ENCODE measurements around the gene VPS51. TPM values are rescaled to one million over a fixed set of nuclear protein-coding genes. Genes with fewer than 3 reads are reported as not detected.

The VPS51 gene
- total RNA-seq, 1 experiment from 2014 or later: 123 TPM

DNA sequence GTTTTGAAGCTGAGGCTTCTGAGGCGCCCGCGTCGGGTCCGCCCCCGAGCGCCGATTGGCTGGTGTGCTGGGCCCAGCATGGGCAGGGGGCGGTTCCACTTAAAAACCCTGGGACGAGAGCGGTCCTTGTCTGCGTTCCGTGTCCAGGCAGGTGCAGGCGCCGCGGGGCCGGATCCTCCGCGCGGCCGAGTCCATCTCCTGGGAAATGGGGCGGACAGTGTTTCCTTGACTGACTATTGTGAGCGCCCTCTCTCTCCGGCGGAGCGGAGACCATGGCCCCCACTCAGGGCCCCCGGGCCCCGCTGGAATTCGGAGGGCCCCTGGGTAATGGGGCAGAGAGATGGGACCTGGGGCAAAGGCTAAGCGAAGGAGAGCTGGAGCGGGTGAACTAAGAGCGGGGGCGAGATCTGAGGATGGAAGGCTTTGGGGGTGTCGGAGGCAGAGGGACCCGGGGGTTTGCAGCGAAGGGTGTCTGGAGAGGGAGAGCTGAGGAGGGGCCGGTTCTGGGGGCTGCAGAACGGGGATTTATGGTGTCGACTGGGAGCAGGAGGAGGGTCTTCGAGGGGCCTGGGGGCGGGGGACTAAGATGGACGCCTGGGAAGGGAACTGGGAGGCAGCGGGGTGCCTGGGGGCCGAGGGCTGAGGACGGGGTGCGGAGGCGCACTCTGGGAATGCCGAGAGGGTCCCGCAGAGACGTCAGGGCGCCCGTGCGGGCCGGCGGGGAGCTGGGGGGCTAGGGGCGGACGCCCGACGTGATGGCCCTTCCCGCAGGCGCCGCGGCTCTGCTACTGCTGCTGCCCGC is 15.9 kb downstream of the VPS51 start, which contains the start of gene TM7SF2 (continued):
- TF ChIP-seq ZNF281 (CRISPR knock-in tag; IDR thresholded peaks at IDR 0.05): peak; percentile 32; the same call in 1 of the 2 replicates
- TF ChIP-seq CREB1 (CRISPR knock-in tag; IDR thresholded peaks at IDR 0.05): no peak

GRCh38 chr11:65112546-65113360 is 16.7 kb downstream of the VPS51 start:
- Mint-ChIP-seq H3K36me3 (no peaks in the 10 kb centered on the region; the same call in 1 of the 2 replicates), H3K4me1 (peaks cover 17% of the 10 kb centered on the region), H3K9me3 (no peaks in the 10 kb centered on the region), H3K27ac (peak overlapping the region; percentile 52; the same call in 1 of the 2 replicates), H3K4me3 (peak overlapping the region; percentile 91), H3K27me3 (ENCODE audit: low read depth) (no peaks in the 10 kb centered on the region)
- DNase-seq (ENCODE audit: low spot score) (peak; percentile 69), ATAC-seq (peak; percentile 20)
- ChIA-PET POLR2A (interaction anchor here (0.6 to 2.2 kb wide), 6 partner anchors 9 to 1720 kb away, joined by 3 to 19 read pairs (median 7); partner anchors contain the start of genes CAPN1, FAU, MRPL49 and VPS51), CTCF (interaction anchor here (0.6 to 4.8 kb wide), 25 partner anchors 8 to 309 kb away, joined by 3 to 104 read pairs (median 5); partner anchors contain the start of genes ARL2, BATF2, CAPN1 and FAU)
- TF ChIP-seq STAT6 (CRISPR knock-in tag; conservative IDR thresholded peaks at IDR 0.05; ENCODE audit: low read depth) (no peak), NR3C1 (CRISPR knock-in tag; conservative IDR thresholded peaks at IDR 0.05; ENCODE audit: low read depth) (no peak), E2F4 (CRISPR knock-in tag; IDR thresholded peaks at IDR 0.05; ENCODE audit: borderline replicate concordance, low read depth) (no peak), ERG (CRISPR knock-in tag; IDR thresholded peaks at IDR 0.05) (peak; percentile 30; the same call in 1 of the 2 replicates), NFYB (CRISPR knock-in tag; conservative IDR thresholded peaks at IDR 0.05; ENCODE audit: low read depth) (no peak; the same call in 1 of the 2 replicates), IRF1 (CRISPR knock-in tag; IDR thresholded peaks at IDR 0.05) (no peak), ARID4B (CRISPR knock-in tag; IDR thresholded peaks at IDR 0.05; ENCODE audit: borderline replicate concordance) (no peak), RORB (CRISPR knock-in tag; IDR thresholded peaks at IDR 0.05) (no peak), MAX (CRISPR knock-in tag; IDR thresholded peaks at IDR 0.05) (no peak; the same call in 1 of the 2 replicates), FOXK1 (CRISPR knock-in tag; IDR thresholded peaks at IDR 0.05) (0 out of 2 replicates have a peak, but pooled peaks have one; percentile 27), TCF7 (CRISPR knock-in tag; IDR thresholded peaks at IDR 0.05; ENCODE audit: low read depth) (no peak), AR (CRISPR knock-in tag; IDR thresholded peaks at IDR 0.05) (peak; percentile 39; the same call in 1 of the 2 replicates)
